Right lobe of liver (tissue), 6 donors: ENCODE measurements around the gene AMPH. TPM values are rescaled to one million over a fixed set of nuclear protein-coding genes. Genes with fewer than 3 reads are reported as not detected.

ENCODE experiments used
- ATAC-seq, 4 donors: fragments of 200-7000 bp; cut with Tn5 transposase; one replicate each; pipeline ENCODE4 v1.9.1; 2020; ENCODE audit warnings: mild to moderate bottlenecking in 4 of 4, moderate library complexity in 4 of 4
- DNase-seq, 3 donors: peaks; one replicate each; pipeline ENCODE4 v3.0.0-alpha.2; 2020
- H3K27ac ChIP-seq, 3 donors: fragments of 200-600 bp; one replicate each; pipeline ENCODE4 v1.8.0; 2022
- H3K27me3 ChIP-seq, 2 donors: fragments of 200-600 bp; one replicate each; pipeline ENCODE4 v1.8.0; 2022
- H3K36me3 ChIP-seq, 4 donors: fragments of 200-600 bp; sonication (generic) in 1 of 4; one replicate each; pipeline versions ENCODE4 v1.5.1 to v1.8.0; 2017 to 2022; ENCODE audit warnings: control low read depth in 1 of 4
- H3K4me1 ChIP-seq, 4 donors: fragments of 200-600 bp; sonication (generic) in 1 of 4; one replicate each; pipeline versions ENCODE4 v1.5.1 to v1.8.0; 2017 to 2022; ENCODE audit warnings: control low read depth in 1 of 4
- H3K4me3 ChIP-seq, 3 donors: fragments of 200-600 bp; one replicate each; pipeline ENCODE4 v1.8.0; 2022
- H3K9me3 ChIP-seq, 4 donors: fragments of 200-600 bp; sonication (generic) in 1 of 4; one replicate each; pipeline versions ENCODE4 v1.5.1 to v1.8.0; 2017 to 2022; ENCODE audit warnings: control low read depth in 1 of 4
- CTCF ChIP-seq, 4 donors: fragments of 200-600 bp in 3 of 4; fragments of 450-650 bp in 1 of 4; IDR thresholded peaks; one replicate each; pipeline versions ENCODE4 v1.5.1 to v1.8.0; 2016 to 2022; ENCODE audit warnings: antibody characterized with exemption in 4 of 4, mild to moderate bottlenecking in 2 of 4
- POLR2A ChIP-seq: fragments of 450-650 bp; IDR thresholded peaks from one replicate; pipeline ENCODE4 v1.6.1; 2017; ENCODE audit warnings: antibody characterized with exemption, mild to moderate bottlenecking
- WGBS: methylation state at CpG from one replicate; pipeline ENCODE4 v1.1.6; 2018; ENCODE audit warnings: low coverage, low lambda C conversion rate; ENCODE audit not compliant: insufficient coverage; ENCODE audit errors: missing lambda C conversion rate; 5-methylcytosine and 5-hydroxymethylcytosine counted together
- intact Hi-C, 2 donors: fragments of 100-400 bp; cut with DNase I; formaldehyde crosslinking; loops; one replicate each; pipeline versions ENCODE4 v1.11.2 to v1.14.1; 2022
- total RNA-seq, 6 experiments: library from RNA; depleted of rRNA in 2 of 6; stranded (reverse); fragments of >200 nt in 2 of 6; fragmentation: NEBNext Ultra II Directional in 3 of 6; extraction: Animal tissue kit (Norgen Biotek cat#: 25700) in 3 of 6; gene quantifications; one replicate each; pipeline versions ENCODE4 v1.1.0 to v1.2.4, GENCODE V29; 2016 to 2023
- donor health status: DM: no; HTN: yes; CAD: no.
- donor health status: DM: no; HTN: no; CAD: no.
- donor health status: DM: no; HTN: no; CAD: no.
- donor health status: DM: no; HTN: yes; CAD: no.
- donor health status: DM: no; HTN: yes; CAD: no.

Gene AMPH
- total RNA-seq, 6 experiments from 2014 or later: 0.20 to 0.67 (median 0.39) TPM

- intact Hi-C loops: no loop called here
These were observed 105.3 kb downstream of the AMPH start for GRCh38 chr7:38525857-38526256.

GRCh38 chr7:38524786-38525185 lies 106.4 kb downstream of the AMPH start:
- Histone ChIP-seq H3K36me3 (no peaks in the 10 kb centered on the region), H3K27me3 (no peaks in the 10 kb centered on the region), H3K4me1 (no peaks in the 10 kb centered on the region), H3K4me3 (no peak overlapping the region), H3K27ac (no peak overlapping the region), H3K9me3 (no peaks in the 10 kb centered on the region)
- 18% methylated on average over 1 of the region's 1 CpG for WGBS
- intact Hi-C loops: no loop called here
- TF ChIP-seq POLR2A: no peak
- TF ChIP-seq CTCF (IDR thresholded peaks at IDR 0.05): no peak
- DNase-seq (no peak), ATAC-seq (no peak)

More at GRCh38 chr7:38525857-38526256, 105.3 kb downstream of the AMPH start:
- ATAC-seq (no peak), DNase-seq (no peak)
- Histone ChIP-seq H3K27me3 (no peaks in the 10 kb centered on the region), H3K4me1 (no peaks in the 10 kb centered on the region), H3K9me3 (no peaks in the 10 kb centered on the region), H3K27ac (no peak overlapping the region), H3K4me3 (no peak overlapping the region), H3K36me3 (no peaks in the 10 kb centered on the region)
- no peak for TF ChIP-seq POLR2A
- no peak for TF ChIP-seq CTCF (IDR thresholded peaks at IDR 0.05)
- WGBS: 78% methylated on average over 1 of the region's 1 CpG

GRCh38 chr7:38520741-38521140 lies 110.4 kb downstream of the AMPH start:
- intact Hi-C loops: no loop called here
- ATAC-seq: no peak
- no peak for TF ChIP-seq CTCF (IDR thresholded peaks at IDR 0.05)
- TF ChIP-seq POLR2A: no peak

GRCh38 chr7:38518541-38518940 lies 112.6 kb downstream of the AMPH start:
- Histone ChIP-seq H3K4me1 (no peaks in the 10 kb centered on the region), H3K27me3 (no peaks in the 10 kb centered on the region), H3K4me3 (no peak overlapping the region), H3K36me3 (no peaks in the 10 kb centered on the region), H3K9me3 (no peaks in the 10 kb centered on the region), H3K27ac (no peak overlapping the region)
- WGBS: 23% methylated on average over 1 of the region's 1 CpG
- DNase-seq (no peak), ATAC-seq (no peak)
- TF ChIP-seq POLR2A (no peak), CTCF (IDR thresholded peaks at IDR 0.05) (no peak)
- intact Hi-C loops: no loop called here

More at GRCh38 chr7:38520741-38521140, 110.4 kb downstream of the AMPH start:
- Histone ChIP-seq H3K4me1 (no peaks in the 10 kb centered on the region), H3K9me3 (no peaks in the 10 kb centered on the region), H3K27me3 (no peaks in the 10 kb centered on the region), H3K36me3 (no peaks in the 10 kb centered on the region), H3K27ac (no peak overlapping the region), H3K4me3 (no peak overlapping the region)
- 20% methylated on average over 2 of the region's 2 CpGs for WGBS
- no peak for DNase-seq

- no peak overlapping the region for H3K27ac ChIP-seq
- H3K4me3 ChIP-seq: no peak overlapping the region
- TF ChIP-seq POLR2A (no peak), CTCF (IDR thresholded peaks at IDR 0.05) (no peak)
- no peak for ATAC-seq
- H3K9me3 ChIP-seq: no peaks in the 10 kb centered on the region
- no peaks in the 10 kb centered on the region for H3K36me3 ChIP-seq
- H3K4me1 ChIP-seq: no peaks in the 10 kb centered on the region
- DNase-seq: no peak
- no peaks in the 10 kb centered on the region for H3K27me3 ChIP-seq
- intact Hi-C loops: no loop called here
- WGBS: 65% methylated on average over 2 of the region's 2 CpGs
These were observed 118.5 kb downstream of the AMPH start for GRCh38 chr7:38512704-38513103.
